HEK293T (cell line): ENCODE measurements around the gene HCN4.

ENCODE experiments used
- CTCF ChIA-PET: fragments of 350-600 bp; formaldehyde crosslinking; extraction: SDS; loops from one replicate; lab custom pipeline; 2021; ENCODE audit warnings: antibody characterized with exemption, inconsistent platforms; lab: Yijun Ruan, JAX
- POLR2A ChIA-PET: fragments of 350-600 bp; formaldehyde crosslinking; extraction: SDS; loops from one replicate; lab custom pipeline; 2020; ENCODE audit warnings: antibody characterized with exemption, inconsistent platforms; lab: Yijun Ruan, JAX
- DNase-seq: peaks from one replicate; pipeline ENCODE4 v3.0.0; 2012; ENCODE audit warnings: mixed read lengths; ENCODE audit errors: extremely low spot score
- ARNT ChIP-seq: fragments of 450-650 bp; IDR thresholded peaks from 2 replicates; pipeline ENCODE4 v1.6.1; 2017; ENCODE audit warnings: mild to moderate bottlenecking
- BHLHE40 ChIP-seq: fragments of 450-650 bp; IDR thresholded peaks from 2 replicates; pipeline ENCODE4 v1.6.1; 2016; ENCODE audit warnings: mild to moderate bottlenecking, moderate library complexity, borderline replicate concordance
- CTBP1 ChIP-seq: fragments of 450-650 bp; IDR thresholded peaks from 2 replicates; pipeline ENCODE4 v1.6.1; 2016; ENCODE audit warnings: borderline replicate concordance
- ELF4 ChIP-seq: fragments of 450-650 bp; IDR thresholded peaks from 2 replicates; pipeline ENCODE4 v1.6.1; 2017; ENCODE audit warnings: antibody characterized with exemption
- FOXA1 ChIP-seq: fragments of 450-650 bp; IDR thresholded peaks from 2 replicates; pipeline ENCODE4 v1.6.1; 2016; ENCODE audit warnings: mild to moderate bottlenecking
- FOXK2 ChIP-seq: fragments of 450-650 bp; IDR thresholded peaks from 2 replicates; pipeline ENCODE4 v1.6.1; 2016; ENCODE audit warnings: mild to moderate bottlenecking
- FOXM1 ChIP-seq: fragments of 450-650 bp; IDR thresholded peaks from 2 replicates; pipeline ENCODE4 v1.6.1; 2017; ENCODE audit warnings: mild to moderate bottlenecking, borderline replicate concordance
- HDGF ChIP-seq: fragments of 450-650 bp; IDR thresholded peaks from 2 replicates; pipeline ENCODE4 v1.6.1; 2017; ENCODE audit warnings: antibody characterized with exemption, borderline replicate concordance
- L3MBTL2 ChIP-seq: fragments of 450-650 bp; conservative IDR thresholded peaks from 2 replicates; pipeline ENCODE4 v1.6.1; 2016; ENCODE audit warnings: mild to moderate bottlenecking
- LEF1 ChIP-seq: fragments of 450-650 bp; IDR thresholded peaks from 2 replicates; pipeline ENCODE4 v1.6.1; 2017; ENCODE audit warnings: mild to moderate bottlenecking, borderline replicate concordance
- NFRKB ChIP-seq: fragments of 450-650 bp; IDR thresholded peaks from 2 replicates; pipeline ENCODE4 v1.6.1; 2016; ENCODE audit warnings: mild to moderate bottlenecking, moderate library complexity
- PKNOX1 ChIP-seq: fragments of 450-650 bp; IDR thresholded peaks from 2 replicates; pipeline ENCODE4 v1.6.1; 2016
- SP1 ChIP-seq: fragments of 450-650 bp; IDR thresholded peaks from 2 replicates; pipeline ENCODE4 v1.6.1; 2017
- SUZ12 ChIP-seq: fragments of 450-650 bp; IDR thresholded peaks from 2 replicates; pipeline ENCODE4 v1.6.1; 2016; ENCODE audit warnings: mild to moderate bottlenecking
- TARDBP ChIP-seq: fragments of 450-650 bp; IDR thresholded peaks from 2 replicates; pipeline ENCODE4 v1.6.1; 2016
- ZNF384 ChIP-seq: fragments of 450-650 bp; IDR thresholded peaks from 2 replicates; pipeline ENCODE4 v1.6.1; 2016

The HCN4 gene

GRCh38 chr15:73395671-73396070, 26.9 kb upstream of the HCN4 start:
- TF ChIP-seq ELF4 (no peak), BHLHE40 (no peak), FOXK2 (no peak), SUZ12 (no peak), HDGF (no peak)
- ChIA-PET POLR2A (no interaction called here), CTCF (no interaction called here)
- DNase-seq = no peak

- TF ChIP-seq ARNT = no peak
- TF ChIP-seq TARDBP = no peak
- TF ChIP-seq FOXK2 = no peak
- TF ChIP-seq BHLHE40 = no peak
- no peak for TF ChIP-seq CTBP1
- no peak for TF ChIP-seq SUZ12
- TF ChIP-seq PKNOX1 = no peak
- no peak for TF ChIP-seq SP1
- TF ChIP-seq FOXA1 = no peak
- TF ChIP-seq NFRKB = no peak
- no peak for TF ChIP-seq ELF4
- TF ChIP-seq L3MBTL2 = no peak
- TF ChIP-seq LEF1 = no peak
- TF ChIP-seq FOXM1 = no peak
- TF ChIP-seq ZNF384 = no peak
- no peak for DNase-seq
- ChIA-PET POLR2A (no interaction called here), CTCF (no interaction called here)
Measured at GRCh38 chr15:73394782-73395181, 26.0 kb upstream of the HCN4 start.

- CTCF ChIA-PET = no interaction called here
- POLR2A ChIA-PET = no interaction called here
- DNase-seq = no peak
- no peak for TF ChIP-seq SP1
- no peak for TF ChIP-seq FOXM1
- no peak for TF ChIP-seq FOXA1
- no peak for TF ChIP-seq ARNT
- TF ChIP-seq TARDBP = no peak
- TF ChIP-seq BHLHE40 = no peak
Measured at GRCh38 chr15:73393336-73393735, 24.6 kb upstream of the HCN4 start.

GRCh38 chr15:73392025-73392424, 23.3 kb upstream of the HCN4 start:
- ChIA-PET POLR2A (no interaction called here), CTCF (no interaction called here)
- no peak for DNase-seq
- TF ChIP-seq NFRKB (no peak), HDGF (no peak), TARDBP (no peak), CTBP1 (no peak), PKNOX1 (no peak), LEF1 (no peak), ARNT (no peak), L3MBTL2 (no peak), SUZ12 (no peak), ELF4 (no peak), FOXK2 (no peak), FOXA1 (no peak), SP1 (no peak), FOXM1 (no peak), BHLHE40 (no peak), ZNF384 (no peak)

GRCh38 chr15:73391128-73391872, 22.5 kb upstream of the HCN4 start:
- TF ChIP-seq L3MBTL2 = no peak
- ChIA-PET CTCF (no interaction called here), POLR2A (no interaction called here)
- no peak for DNase-seq

GRCh38 chr15:73389971-73390544, 21.3 kb upstream of the HCN4 start:
- ChIA-PET CTCF (no interaction called here), POLR2A (no interaction called here)
- TF ChIP-seq FOXA1 = no peak
- TF ChIP-seq LEF1 = no peak
- TF ChIP-seq PKNOX1 = no peak
- TF ChIP-seq SUZ12 = no peak
- no peak for TF ChIP-seq FOXK2
- no peak for TF ChIP-seq ELF4
- TF ChIP-seq BHLHE40 = no peak
- TF ChIP-seq L3MBTL2 = no peak
- TF ChIP-seq FOXM1 = no peak
- no peak for TF ChIP-seq ARNT
- TF ChIP-seq TARDBP = no peak
- no peak for TF ChIP-seq HDGF
- no peak for TF ChIP-seq ZNF384
- TF ChIP-seq SP1 = no peak
- TF ChIP-seq NFRKB = no peak
- TF ChIP-seq CTBP1 = no peak
- no peak for DNase-seq
